Activated CD8-positive, alpha-beta T cell treated with anti-CD3 and anti-CD28 coated beads, Interleukin-2, amount 10 ng/mL, durations not matched to agents 7 days and 5 days (primary cell): ENCODE results near the gene FHOD1. TPM values are rescaled to one million over a fixed set of nuclear protein-coding genes. Genes with fewer than 3 reads are reported as not detected.

Source experiments
- ATAC-seq: fragments of 150-1000 bp; cut with Tn5 transposase; one replicate; pipeline ENCODE4 v1.10.0; 2021; ENCODE audit warnings: moderate library complexity
- CTCF ChIA-PET: fragments of 350-600 bp; sonication (Branson Sonifier 250); formaldehyde crosslinking; loops from one replicate; lab custom pipeline; 2021; ENCODE audit warnings: antibody characterized with exemption; lab: Charles Lee
- POLR2A ChIA-PET: fragments of 350-600 bp; sonication (Branson Sonifier 250); formaldehyde crosslinking; loops from one replicate; lab custom pipeline; 2021; ENCODE audit warnings: antibody characterized with exemption; lab: Charles Lee
- DNase-seq: peaks from one replicate; pipeline ENCODE4 v3.0.0-alpha.2; 2020
- H3K27ac Mint-ChIP-seq: one replicate; pipeline ENCODE4 v1.8.0; 2021; ENCODE audit warnings: mild to moderate bottlenecking, mixed read lengths
- H3K27me3 Mint-ChIP-seq: one replicate; pipeline ENCODE4 v1.8.0; 2021; ENCODE audit warnings: low read depth, mixed read lengths
- H3K36me3 Mint-ChIP-seq: one replicate; pipeline ENCODE4 v1.8.0; 2021; ENCODE audit warnings: low read depth, mixed read lengths
- H3K4me1 Mint-ChIP-seq: one replicate; pipeline ENCODE4 v1.8.0; 2021; ENCODE audit warnings: low read depth, mixed read lengths
- H3K4me3 Mint-ChIP-seq: one replicate; pipeline ENCODE4 v1.8.0; 2021; ENCODE audit warnings: mild to moderate bottlenecking, mixed read lengths
- H3K9me3 Mint-ChIP-seq: one replicate; pipeline ENCODE4 v1.8.0; 2022; ENCODE audit warnings: mixed read lengths; ENCODE audit not compliant: insufficient read depth
- total RNA-seq, 2 experiments: library from RNA; stranded (reverse); gene quantifications; one replicate each; pipeline ENCODE4 v1.2.3, GENCODE V29; 2021

Gene FHOD1
- total RNA-seq, 2 experiments from 2014 or later: 93.4 to 101 TPM

GRCh38 chr16:67194260-67194659 lies 53.0 kb downstream of the FHOD1 start:
- CTCF ChIA-PET: interaction anchor here (1.2 to 2.0 kb wide), 3 partner anchors 52 to 205 kb away, joined by 3 to 4 read pairs (median 3); no protein-coding TSS in a partner anchor
- H3K4me3 Mint-ChIP-seq: peak overlapping the region; percentile 91
- no peak overlapping the region for H3K27ac Mint-ChIP-seq
- no peaks in the 10 kb centered on the region for H3K9me3 Mint-ChIP-seq
- DNase-seq (no peak), ATAC-seq (no peak)
- H3K36me3 Mint-ChIP-seq: peaks cover 54% of the 10 kb centered on the region
- peaks cover 37% of the 10 kb centered on the region for H3K4me1 Mint-ChIP-seq
- H3K27me3 Mint-ChIP-seq: no peaks in the 10 kb centered on the region
- POLR2A ChIA-PET: interaction anchor here (0.6 kb wide), 1 partner anchor 38 kb away, joined by 3 read pairs; no protein-coding TSS in a partner anchor

GRCh38 chr16:67193536-67193935 lies 53.7 kb downstream of the FHOD1 start:
- peak overlapping the region; percentile 91 for H3K4me3 Mint-ChIP-seq
- H3K27me3 Mint-ChIP-seq: no peaks in the 10 kb centered on the region
- no peak for ATAC-seq
- no peaks in the 10 kb centered on the region for H3K9me3 Mint-ChIP-seq
- POLR2A ChIA-PET: interaction anchor here (1.1 to 1.7 kb wide), 3 partner anchors 33 to 176 kb away, joined by 3 to 11 read pairs (median 4); partner anchors contain the start of gene TMEM208
- H3K27ac Mint-ChIP-seq: peak overlapping the region; percentile 86
- CTCF ChIA-PET: interaction anchor here (1.2 to 2.0 kb wide), 5 partner anchors 33 to 206 kb away, joined by 3 to 7 read pairs (median 4); partner anchors contain the start of gene TMEM208
- no peak for DNase-seq
- H3K36me3 Mint-ChIP-seq: peaks cover 54% of the 10 kb centered on the region
- H3K4me1 Mint-ChIP-seq: peaks cover 37% of the 10 kb centered on the region

GRCh38 chr16:67192781-67193361 lies 54.4 kb downstream of the FHOD1 start:
- Mint-ChIP-seq H3K36me3 (peaks cover 50% of the 10 kb centered on the region), H3K27me3 (no peaks in the 10 kb centered on the region), H3K9me3 (no peaks in the 10 kb centered on the region), H3K27ac (peak overlapping the region; percentile 86), H3K4me3 (peak overlapping the region; percentile 91), H3K4me1 (peaks cover 37% of the 10 kb centered on the region)
- DNase-seq: peak; percentile 42
- ChIA-PET POLR2A (interaction anchor here (0.5 to 1.7 kb wide), 7 partner anchors 26 to 684 kb away, joined by 3 to 11 read pairs (median 3); partner anchors contain the start of gene TMEM208), CTCF (interaction anchor here (0.9 to 2.0 kb wide), 6 partner anchors 34 to 232 kb away, joined by 3 to 7 read pairs (median 4); partner anchors contain the start of genes CES3 and TMEM208)
- ATAC-seq: no peak

GRCh38 chr16:67191995-67192681 lies 55.1 kb downstream of the FHOD1 start, which contains the start of gene E2F4:
E2F4 (plus strand) TSS chr16:67192155; CDS start chr16:67192228, 73 bp downstream.
- peak within 1 kb of the TSS; percentile 86 for H3K27ac Mint-ChIP-seq
- no peaks in the 10 kb centered on the region for H3K9me3 Mint-ChIP-seq
- H3K4me1 Mint-ChIP-seq: peaks cover 37% of the 10 kb centered on the region
- ChIA-PET POLR2A (interaction anchor here (0.5 to 1.7 kb wide), 7 partner anchors 26 to 683 kb away, joined by 3 to 11 read pairs (median 3); partner anchors contain the start of gene TMEM208), CTCF (interaction anchor here (0.9 to 2.0 kb wide), 5 partner anchors 34 to 231 kb away, joined by 3 to 7 read pairs (median 5); partner anchors contain the start of genes CES3 and TMEM208)
- no peaks in the 10 kb centered on the region for H3K27me3 Mint-ChIP-seq
- DNase-seq (peak; percentile 90), ATAC-seq (peak; percentile 95)
- H3K36me3 Mint-ChIP-seq: peaks cover 46% of the 10 kb centered on the region
- peak within 1 kb of the TSS; percentile 91 for H3K4me3 Mint-ChIP-seq

GRCh38 chr16:67191411-67191994 lies 55.8 kb downstream of the FHOD1 start:
- Mint-ChIP-seq H3K4me1 (peaks cover 33% of the 10 kb centered on the region), H3K9me3 (no peaks in the 10 kb centered on the region), H3K27ac (peak overlapping the region; percentile 86), H3K36me3 (peaks cover 40% of the 10 kb centered on the region), H3K27me3 (peaks cover 1% of the 10 kb centered on the region), H3K4me3 (peak overlapping the region; percentile 91)
- DNase-seq: no peak
- ChIA-PET POLR2A (interaction anchor here (1.7 kb wide), 1 partner anchor 35 kb away, joined by 11 read pairs; the partner anchor contains the start of gene TMEM208), CTCF (interaction anchor here (0.9 kb wide), 2 partner anchors 174 to 230 kb away, joined by 3 to 4 read pairs; partner anchors contain the start of gene CES3)
- ATAC-seq: peak; percentile 3

- H3K4me3 Mint-ChIP-seq: no peak overlapping the region
- DNase-seq (no peak), ATAC-seq (no peak)
- H3K9me3 Mint-ChIP-seq: no peaks in the 10 kb centered on the region
- peaks cover 5% of the 10 kb centered on the region for H3K27me3 Mint-ChIP-seq
- peaks cover 34% of the 10 kb centered on the region for H3K4me1 Mint-ChIP-seq
- H3K36me3 Mint-ChIP-seq: peaks cover 32% of the 10 kb centered on the region
- no peak overlapping the region for H3K27ac Mint-ChIP-seq
- ChIA-PET POLR2A (no interaction called here), CTCF (interaction anchor here (0.9 to 1.1 kb wide), 2 partner anchors 57 to 173 kb away, joined by 3 to 4 read pairs; partner anchors contain the start of gene FHOD1)
Observed at GRCh38 chr16:67190448-67191399, 56.6 kb downstream of the FHOD1 start.

- ATAC-seq: no peak
- H3K36me3 Mint-ChIP-seq: peaks cover 26% of the 10 kb centered on the region
- H3K27me3 Mint-ChIP-seq: peaks cover 12% of the 10 kb centered on the region
- H3K4me3 Mint-ChIP-seq: no peak within 1 kb of the TSS
- POLR2A ChIA-PET: no interaction called here
- no peak within 1 kb of the TSS for H3K27ac Mint-ChIP-seq
- no peak for DNase-seq
- CTCF ChIA-PET: interaction anchor here (1.1 to 3.7 kb wide), 2 partner anchors 58 to 172 kb away, joined by 3 to 12 read pairs; partner anchors contain the start of gene FHOD1
- H3K4me1 Mint-ChIP-seq: peaks cover 36% of the 10 kb centered on the region
- no peaks in the 10 kb centered on the region for H3K9me3 Mint-ChIP-seq
Observed at GRCh38 chr16:67190041-67190440, 57.2 kb downstream of the FHOD1 start, which contains the start of gene EXOC3L1. EXOC3L1 (minus strand) TSS chr16:67190136; CDS start chr16:67189676, 460 bp downstream.

- POLR2A ChIA-PET: interaction anchor here (1.4 kb wide), 1 partner anchor 205 kb away, joined by 3 read pairs; no protein-coding TSS in a partner anchor
- no peak overlapping the region for H3K4me3 Mint-ChIP-seq
- peaks cover 13% of the 10 kb centered on the region for H3K36me3 Mint-ChIP-seq
- no peaks in the 10 kb centered on the region for H3K9me3 Mint-ChIP-seq
- H3K4me1 Mint-ChIP-seq: peaks cover 34% of the 10 kb centered on the region
- H3K27me3 Mint-ChIP-seq: peaks cover 13% of the 10 kb centered on the region
- DNase-seq (no peak), ATAC-seq (no peak)
- no peak overlapping the region for H3K27ac Mint-ChIP-seq
- CTCF ChIA-PET: interaction anchor here (1.1 to 3.7 kb wide), 2 partner anchors 33 to 171 kb away, joined by 4 to 12 read pairs; no protein-coding TSS in a partner anchor
Observed at GRCh38 chr16:67188798-67189197, 58.5 kb downstream of the FHOD1 start.

GRCh38 chr16:67188323-67188722 lies 59.0 kb downstream of the FHOD1 start:
- CTCF ChIA-PET: interaction anchor here (1.1 to 3.7 kb wide), 2 partner anchors 33 to 170 kb away, joined by 4 to 12 read pairs; no protein-coding TSS in a partner anchor

More at GRCh38 chr16:67188323-67188722, 59.0 kb downstream of the FHOD1 start:
- peaks cover 13% of the 10 kb centered on the region for H3K27me3 Mint-ChIP-seq
- ATAC-seq (no peak), DNase-seq (no peak)
- POLR2A ChIA-PET: interaction anchor here (1.4 kb wide), 1 partner anchor 205 kb away, joined by 3 read pairs; no protein-coding TSS in a partner anchor
- peaks cover 9% of the 10 kb centered on the region for H3K36me3 Mint-ChIP-seq
- no peak overlapping the region for H3K4me3 Mint-ChIP-seq
- H3K4me1 Mint-ChIP-seq: peaks cover 29% of the 10 kb centered on the region
- H3K9me3 Mint-ChIP-seq: no peaks in the 10 kb centered on the region
- no peak overlapping the region for H3K27ac Mint-ChIP-seq
